Stimulated activated CD8-positive, alpha-beta memory T cell treated with anti-CD3 and anti-CD28 coated beads, Interleukin-4, amount 100 ng/mL, for 4 hours (primary cell): ENCODE data around the gene ASB11.

Source experiments
- DNase-seq, 2 donors: peaks; one replicate each; pipeline ENCODE4 v3.0.0-alpha.2; 2020; ENCODE audit warnings: low read depth in 2 of 2, low spot score in 1 of 2

ASB11 gene

GRCh38 chrX:15315509-15315908 lies at the start of gene ASB11:
ASB11 (minus strand) TSS chrX:15315640; CDS start chrX:15315605, 35 bp downstream.
- no peak for DNase-seq

- DNase-seq: no peak
Measured at GRCh38 chrX:15359701-15360100, 44.3 kb upstream of the ASB11 start.

GRCh38 chrX:15358533-15358932 lies 43.1 kb upstream of the ASB11 start:
- DNase-seq: no peak

GRCh38 chrX:15356444-15356843 lies 41.0 kb upstream of the ASB11 start:
- DNase-seq: no peak

GRCh38 chrX:15350329-15350996 lies 35.0 kb upstream of the ASB11 start:
- DNase-seq: no peak

GRCh38 chrX:15349046-15349445 lies 33.6 kb upstream of the ASB11 start:
- no peak for DNase-seq

GRCh38 chrX:15345976-15346375 lies 30.5 kb upstream of the ASB11 start:
- DNase-seq: no peak

GRCh38 chrX:15344106-15344505 lies 28.7 kb upstream of the ASB11 start:
- DNase-seq: no peak

- DNase-seq: no peak
Measured at GRCh38 chrX:15343075-15343476, 27.6 kb upstream of the ASB11 start.

GRCh38 chrX:15340867-15341266 lies 25.4 kb upstream of the ASB11 start:
- no peak for DNase-seq

- no peak for DNase-seq
Measured at GRCh38 chrX:15336023-15336413, 20.6 kb upstream of the ASB11 start.

GRCh38 chrX:15335135-15336022 lies 19.9 kb upstream of the ASB11 start, which contains the start of gene PIGA:
PIGA (minus strand) TSS chrX:15335523; CDS start chrX:15331930, 3,593 bp downstream.
- peak; percentile 65 to 84 for DNase-seq

- no peak for DNase-seq
Measured at GRCh38 chrX:15334561-15334960, 19.1 kb upstream of the ASB11 start.

GRCh38 chrX:15328821-15329220 lies 13.4 kb upstream of the ASB11 start:
- no peak for DNase-seq

- DNase-seq: no peak
Measured at GRCh38 chrX:15328131-15328530, 12.7 kb upstream of the ASB11 start.

- no peak for DNase-seq
Measured at GRCh38 chrX:15322472-15322871, 7.0 kb upstream of the ASB11 start.

- DNase-seq: no peak
Measured at GRCh38 chrX:15322072-15322471, 6.6 kb upstream of the ASB11 start.

GRCh38 chrX:15321447-15321846 lies 6.0 kb upstream of the ASB11 start:
- no peak for DNase-seq

GRCh38 chrX:15320297-15320696 lies 4.9 kb upstream of the ASB11 start:
- DNase-seq: no peak

- DNase-seq: no peak
Measured at GRCh38 chrX:15319075-15319474, 3.6 kb upstream of the ASB11 start.

GRCh38 chrX:15314472-15314871 lies 968 bp downstream of the ASB11 start:
- DNase-seq: no peak

GRCh38 chrX:15311119-15311518 lies 4.3 kb downstream of the ASB11 start:
- DNase-seq: no peak
